Lower lobe of right lung (tissue), 2 donors: ENCODE measurements around the gene BAAT. TPM values are rescaled to one million over a fixed set of nuclear protein-coding genes. Genes with fewer than 3 reads are reported as not detected.
A peak's percentile ranks its signal among the peaks of the same experiment; 100 is the strongest.

Experiments used
- ATAC-seq, 2 donors: fragments of 200-7000 bp; cut with Tn5 transposase; one replicate each; pipeline ENCODE4 v1.9.1; 2020 to 2022; ENCODE audit warnings: mild to moderate bottlenecking in 2 of 2, moderate library complexity in 2 of 2
- DNase-seq: peaks from one replicate; pipeline ENCODE4 v3.0.0-alpha.2; 2020
- H3K27ac ChIP-seq: fragments of 200-600 bp; one replicate; pipeline ENCODE4 v1.8.0; 2022
- H3K27me3 ChIP-seq: fragments of 200-600 bp; one replicate; pipeline ENCODE4 v1.8.0; 2022; ENCODE audit warnings: low read depth
- H3K36me3 ChIP-seq: fragments of 200-600 bp; one replicate; pipeline ENCODE4 v1.8.0; 2022; ENCODE audit warnings: mild to moderate bottlenecking
- H3K4me1 ChIP-seq: fragments of 200-600 bp; one replicate; pipeline ENCODE4 v1.8.0; 2022
- H3K4me3 ChIP-seq: fragments of 200-600 bp; one replicate; pipeline ENCODE4 v1.8.0; 2022; ENCODE audit warnings: mild to moderate bottlenecking
- H3K9me3 ChIP-seq: fragments of 200-600 bp; one replicate; pipeline ENCODE4 v1.8.0; 2022
- CTCF ChIP-seq: fragments of 200-600 bp; IDR thresholded peaks from one replicate; pipeline ENCODE4 v1.8.0; 2022; ENCODE audit warnings: antibody characterized with exemption, mild to moderate bottlenecking
- intact Hi-C: fragments of 100-400 bp; cut with DNase I; formaldehyde crosslinking; loops from one replicate; pipeline ENCODE4 v1.11.0; 2022
- total RNA-seq: library from RNA; stranded (reverse); fragmentation: NEBNext Ultra II Directional; extraction: Animal tissue kit (Norgen Biotek cat#: 25700); gene quantifications from one replicate; pipeline ENCODE4 v1.2.1, GENCODE V29; 2021
- donor health status: DM: no; HTN: yes; CAD: no; lungs with severe emphysema.

BAAT gene
- total RNA-seq, 1 donor from 2014 or later, result not detected

GRCh38 chr9:101369884-101370531 is 14.8 kb downstream of the BAAT start:
- TF ChIP-seq CTCF, result no peak
- intact Hi-C loops, result no loop called here

GRCh38 chr9:101369286-101369685 is 15.5 kb downstream of the BAAT start:
- H3K36me3 ChIP-seq, result no peaks in the 10 kb centered on the region
- no peak for DNase-seq
- intact Hi-C loops, result no loop called here
- peak in 1 of 2 donors; percentile 39 for ATAC-seq
- TF ChIP-seq CTCF, result no peak
- no peaks in the 10 kb centered on the region for H3K9me3 ChIP-seq
- no peak overlapping the region for H3K4me3 ChIP-seq
- no peak overlapping the region for H3K27ac ChIP-seq
- H3K27me3 ChIP-seq, result no peaks in the 10 kb centered on the region
- no peaks in the 10 kb centered on the region for H3K4me1 ChIP-seq

More at GRCh38 chr9:101369884-101370531, 14.8 kb downstream of the BAAT start:
- Histone ChIP-seq H3K27me3 (no peaks in the 10 kb centered on the region), H3K4me1 (no peaks in the 10 kb centered on the region), H3K36me3 (no peaks in the 10 kb centered on the region), H3K27ac (no peak overlapping the region), H3K9me3 (no peaks in the 10 kb centered on the region), H3K4me3 (no peak overlapping the region)
- no peak for ATAC-seq
- no peak for DNase-seq

GRCh38 chr9:101367323-101367722 is 17.5 kb downstream of the BAAT start:
- H3K27me3 ChIP-seq, result no peaks in the 10 kb centered on the region
- no peak overlapping the region for H3K27ac ChIP-seq
- DNase-seq, result no peak
- no peak for TF ChIP-seq CTCF
- no peak for ATAC-seq
- intact Hi-C loops, result no loop called here
- no peaks in the 10 kb centered on the region for H3K9me3 ChIP-seq
- no peaks in the 10 kb centered on the region for H3K36me3 ChIP-seq
- H3K4me1 ChIP-seq, result no peaks in the 10 kb centered on the region
- no peak overlapping the region for H3K4me3 ChIP-seq

GRCh38 chr9:101366038-101366756 is 18.6 kb downstream of the BAAT start:
- DNase-seq, result no peak
- no peak for TF ChIP-seq CTCF
- H3K27ac ChIP-seq, result no peak overlapping the region
- no peak for ATAC-seq
- no peaks in the 10 kb centered on the region for H3K9me3 ChIP-seq
- intact Hi-C loops, result no loop called here
- no peak overlapping the region for H3K4me3 ChIP-seq
- H3K36me3 ChIP-seq, result no peaks in the 10 kb centered on the region
- no peaks in the 10 kb centered on the region for H3K4me1 ChIP-seq
- H3K27me3 ChIP-seq, result no peaks in the 10 kb centered on the region

GRCh38 chr9:101365181-101365580 is 19.6 kb downstream of the BAAT start:
- H3K27ac ChIP-seq, result no peak overlapping the region
- TF ChIP-seq CTCF, result no peak
- H3K4me3 ChIP-seq, result no peak overlapping the region
- intact Hi-C loops, result no loop called here
- no peaks in the 10 kb centered on the region for H3K36me3 ChIP-seq
- no peak for DNase-seq
- ATAC-seq, result no peak
- H3K27me3 ChIP-seq, result no peaks in the 10 kb centered on the region
- H3K9me3 ChIP-seq, result no peaks in the 10 kb centered on the region
- no peaks in the 10 kb centered on the region for H3K4me1 ChIP-seq
